ENCODE results near the gene ACACA. TPM values are rescaled to one million over a fixed set of nuclear protein-coding genes. Genes with fewer than 3 reads are reported as not detected.

Gene ACACA
- total RNA-seq, 1 donor: 89.4 TPM

DNA sequence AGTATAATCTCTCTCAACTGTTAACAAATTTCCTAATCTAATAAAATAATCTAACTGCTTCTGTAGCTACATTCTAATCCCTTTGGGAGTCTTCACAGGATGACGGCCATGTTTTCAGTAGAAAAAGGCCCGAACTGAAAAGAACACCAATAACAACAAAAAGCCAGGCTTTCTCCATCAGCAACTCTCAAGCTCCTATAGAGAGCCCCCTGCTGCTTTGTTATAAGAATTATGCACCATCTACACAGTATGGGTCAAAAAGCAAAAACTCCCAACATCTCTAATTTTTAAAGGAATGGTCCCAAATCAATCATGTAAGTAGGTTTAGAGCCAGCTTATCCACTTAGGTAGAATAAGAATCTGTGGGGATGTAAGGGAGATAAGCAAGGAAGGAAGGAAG is 194.5 kb downstream of the ACACA start:
- H3K4me3 ChIP-seq (ENCODE audit: low read depth, low read length): no peak overlapping the region
- DNase-seq (ENCODE audit: low read depth): peak; percentile 13
- TF ChIP-seq, protein P1, sequence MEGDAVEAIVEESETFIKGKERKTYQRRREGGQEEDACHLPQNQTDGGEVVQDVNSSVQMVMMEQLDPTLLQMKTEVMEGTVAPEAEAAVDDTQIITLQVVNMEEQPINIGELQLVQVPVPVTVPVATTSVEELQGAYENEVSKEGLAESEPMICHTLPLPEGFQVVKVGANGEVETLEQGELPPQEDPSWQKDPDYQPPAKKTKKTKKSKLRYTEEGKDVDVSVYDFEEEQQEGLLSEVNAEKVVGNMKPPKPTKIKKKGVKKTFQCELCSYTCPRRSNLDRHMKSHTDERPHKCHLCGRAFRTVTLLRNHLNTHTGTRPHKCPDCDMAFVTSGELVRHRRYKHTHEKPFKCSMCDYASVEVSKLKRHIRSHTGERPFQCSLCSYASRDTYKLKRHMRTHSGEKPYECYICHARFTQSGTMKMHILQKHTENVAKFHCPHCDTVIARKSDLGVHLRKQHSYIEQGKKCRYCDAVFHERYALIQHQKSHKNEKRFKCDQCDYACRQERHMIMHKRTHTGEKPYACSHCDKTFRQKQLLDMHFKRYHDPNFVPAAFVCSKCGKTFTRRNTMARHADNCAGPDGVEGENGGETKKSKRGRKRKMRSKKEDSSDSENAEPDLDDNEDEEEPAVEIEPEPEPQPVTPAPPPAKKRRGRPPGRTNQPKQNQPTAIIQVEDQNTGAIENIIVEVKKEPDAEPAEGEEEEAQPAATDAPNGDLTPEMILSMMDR (IDR thresholded peaks at IDR 0.05; ENCODE audit: insufficient read depth, low read depth, low read length): peak; percentile 42

DNA sequence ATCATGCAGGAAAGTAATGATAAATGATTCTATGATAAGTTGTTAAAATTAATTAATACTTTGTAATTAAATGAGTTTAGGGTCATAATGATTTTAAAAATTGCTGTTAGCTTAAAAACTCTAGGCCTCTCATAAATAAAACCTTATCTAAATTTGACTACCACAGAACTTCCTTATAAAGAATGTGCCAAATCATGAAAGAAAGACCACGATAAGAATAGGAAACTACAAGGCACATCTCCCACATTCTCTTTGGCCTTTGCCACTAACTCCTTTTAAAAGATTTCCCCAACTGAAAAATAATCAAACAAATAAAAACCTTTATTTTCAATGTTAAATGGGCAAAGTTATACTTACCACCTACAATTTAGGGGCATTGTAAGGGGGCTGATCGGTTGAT is 195.5 kb downstream of the ACACA start:
- TF ChIP-seq, protein P1 (IDR thresholded peaks at IDR 0.05; ENCODE audit: insufficient read depth, low read depth, low read length): no peak

DNA sequence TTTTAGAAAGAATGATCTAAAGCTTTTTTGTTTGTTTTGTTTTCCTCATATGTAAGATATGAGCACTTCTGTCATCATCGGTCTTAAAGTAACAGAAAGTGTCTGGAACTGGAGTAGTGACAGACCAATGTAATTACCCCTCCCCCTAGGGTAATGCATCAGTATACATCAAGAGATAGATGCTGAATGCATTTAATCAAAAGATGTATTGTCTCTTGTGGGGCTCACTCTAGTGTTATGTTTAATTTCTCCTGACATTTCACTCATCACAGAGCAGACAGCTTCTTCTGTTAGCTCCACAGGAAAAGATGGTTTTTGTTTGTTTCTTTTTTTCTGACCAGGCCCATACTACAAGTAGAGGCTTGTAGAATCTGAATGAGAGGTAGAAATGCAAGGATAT is 199.5 kb downstream of the ACACA start:
- TF ChIP-seq, protein P1 (IDR thresholded peaks at IDR 0.05; ENCODE audit: insufficient read depth, low read depth, low read length): no peak
- H3K4me3 ChIP-seq (ENCODE audit: low read depth, low read length): no peak overlapping the region
- no peak for DNase-seq (ENCODE audit: low read depth)

More for the DNA sequence above, 195.5 kb downstream of the ACACA start:
- DNase-seq (ENCODE audit: low read depth): no peak
- H3K4me3 ChIP-seq (ENCODE audit: low read depth, low read length): no peak overlapping the region

DNA sequence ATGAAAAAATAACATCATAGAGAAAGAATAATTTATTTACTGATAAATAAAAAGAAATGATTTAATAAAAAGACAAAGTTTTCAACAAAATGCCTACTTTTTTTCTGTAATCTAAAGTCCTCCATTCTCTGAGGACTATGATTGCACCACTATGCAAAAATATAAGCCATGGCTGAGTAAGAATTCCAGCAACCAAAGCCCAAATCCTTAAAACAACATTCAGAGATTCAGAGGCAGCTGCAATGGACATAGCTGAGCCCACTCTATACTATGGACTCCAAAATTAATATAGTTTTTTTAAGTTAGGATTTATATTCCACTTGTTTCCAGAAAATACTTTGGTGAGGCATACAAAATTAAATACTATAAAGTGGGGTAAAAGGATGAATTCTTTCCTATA is 200.3 kb downstream of the ACACA start:
- TF ChIP-seq, protein P1 (IDR thresholded peaks at IDR 0.05; ENCODE audit: insufficient read depth, low read depth, low read length): no peak
- no peak overlapping the region for H3K4me3 ChIP-seq (ENCODE audit: low read depth, low read length)
- DNase-seq (ENCODE audit: low read depth): no peak

DNA sequence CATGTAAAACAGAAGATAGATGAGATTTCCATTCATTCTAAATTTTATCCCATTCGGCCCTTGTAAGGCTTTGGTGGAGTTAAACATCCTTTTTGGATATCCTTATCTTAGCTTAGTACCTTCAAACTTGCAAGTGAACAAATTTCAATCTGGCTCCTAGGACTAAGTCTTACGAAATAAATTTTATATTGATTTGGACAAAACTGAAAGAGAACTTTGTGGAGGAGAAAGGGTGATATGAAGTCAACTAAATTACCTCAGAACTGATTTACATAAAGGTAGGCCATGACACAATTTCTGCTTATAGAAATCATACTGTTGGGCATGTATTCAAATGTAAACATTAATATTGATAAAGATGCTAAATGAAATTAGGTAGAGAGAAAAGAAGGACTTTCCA is 206.1 kb downstream of the ACACA start:
- TF ChIP-seq, protein P1 (IDR thresholded peaks at IDR 0.05; ENCODE audit: insufficient read depth, low read depth, low read length): no peak
- H3K4me3 ChIP-seq (ENCODE audit: low read depth, low read length): no peak overlapping the region
- DNase-seq (ENCODE audit: low read depth): no peak

DNA sequence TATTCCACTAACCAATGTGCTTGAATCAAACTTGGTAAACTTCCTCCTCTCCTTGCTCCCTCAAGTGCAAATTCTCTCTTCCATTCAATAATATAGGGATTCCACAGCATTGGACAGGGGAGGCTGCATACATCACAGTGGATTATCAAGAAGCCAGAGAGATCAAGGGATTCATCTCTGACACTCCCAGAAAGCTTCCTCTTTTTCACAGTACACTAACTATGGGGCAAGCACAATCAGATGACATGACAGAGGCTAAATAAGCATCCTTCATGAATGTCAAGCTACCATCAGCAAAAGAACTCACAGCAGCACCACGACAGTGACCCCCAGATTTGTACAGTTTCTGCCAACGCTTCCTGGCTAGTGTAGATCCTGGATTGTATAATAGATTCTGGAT is 209.3 kb downstream of the ACACA start:
- DNase-seq (ENCODE audit: low read depth): no peak
- TF ChIP-seq, protein P1 (IDR thresholded peaks at IDR 0.05; ENCODE audit: insufficient read depth, low read depth, low read length): no peak
- H3K4me3 ChIP-seq (ENCODE audit: low read depth, low read length): no peak overlapping the region

DNA sequence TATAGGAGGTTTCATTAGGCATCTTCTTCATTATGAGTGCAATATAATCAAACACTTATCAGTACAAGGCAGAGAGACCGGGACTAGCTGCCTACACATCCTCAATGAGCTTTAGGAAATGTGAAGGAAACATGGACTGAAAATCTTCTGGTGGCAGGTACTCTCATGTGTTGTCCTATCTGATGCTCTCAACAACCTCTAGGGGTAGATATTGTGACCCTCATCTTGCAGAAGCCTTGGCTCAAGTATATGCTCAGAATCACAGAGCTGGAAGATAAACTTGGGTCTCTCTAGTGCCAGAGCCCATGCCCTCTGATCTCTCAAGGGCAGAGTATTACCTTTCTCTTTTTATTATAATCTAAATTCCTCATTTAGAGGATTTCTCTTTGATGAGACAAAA is 212.4 kb downstream of the ACACA start:
- no peak for DNase-seq (ENCODE audit: low read depth)
- TF ChIP-seq, protein P1 (IDR thresholded peaks at IDR 0.05; ENCODE audit: insufficient read depth, low read depth, low read length): no peak
- H3K4me3 ChIP-seq (ENCODE audit: low read depth, low read length): no peak overlapping the region

Data from fibroblast of villous mesenchyme (primary cell).